GM23338 (cell line): ENCODE measurements around the gene SLC22A3.

Experiments used
- CTCF ChIP-seq, 2 experiments: fragments of 200-600 bp in 1 of 2; sonication (generic) in 1 of 2; conservative IDR thresholded peaks; 2 replicates each; pipeline versions ENCODE4 v1.5.1 to v1.6.1; 2016 to 2017; ENCODE audit warnings: antibody characterized with exemption in 2 of 2, low read depth in 2 of 2, mild to moderate bottlenecking in 2 of 2, moderate library complexity in 1 of 2
- POLR2AphosphoS5 ChIP-seq: IDR thresholded peaks from 2 replicates; pipeline ENCODE4 v1.6.1; 2016; ENCODE audit warnings: antibody characterized with exemption, low read depth
- STAT1 ChIP-seq: IDR thresholded peaks from one replicate; pipeline ENCODE4 v1.6.1; 2016; ENCODE audit warnings: antibody characterized with exemption; ENCODE audit not compliant: unreplicated experiment

GRCh38 chr6:160421854-160422253 lies 73.7 kb downstream of the SLC22A3 start:
- TF ChIP-seq CTCF (conservative IDR thresholded peaks at IDR 0.05; ENCODE audit: low read depth in 2 of 2) (no peak), STAT1 (no peak), POLR2AphosphoS5 (no peak)
